Neural progenitor cell (in vitro differentiated cells): ENCODE data around the gene GABRA5.

ENCODE experiments used
- EZH2 ChIP-seq: fragments of 200-600 bp; sonication (generic); IDR thresholded peaks from 2 replicates; pipeline ENCODE4 v1.6.1; 2017; ENCODE audit warnings: antibody characterized with exemption, mild to moderate bottlenecking, moderate library complexity
- EZH2phosphoT487 ChIP-seq: fragments of 200-600 bp; sonication (generic); IDR thresholded peaks from 2 replicates; pipeline ENCODE4 v1.6.1; 2017; ENCODE audit warnings: antibody characterized with exemption
- TF ChIP-seq, protein P1 (sequence below): fragments of 200-600 bp; sonication (generic); IDR thresholded peaks from 2 replicates; pipeline ENCODE4 v1.5.1; 2017; ENCODE audit warnings: antibody characterized with exemption, mild to moderate bottlenecking

- TF ChIP-seq, protein P1, sequence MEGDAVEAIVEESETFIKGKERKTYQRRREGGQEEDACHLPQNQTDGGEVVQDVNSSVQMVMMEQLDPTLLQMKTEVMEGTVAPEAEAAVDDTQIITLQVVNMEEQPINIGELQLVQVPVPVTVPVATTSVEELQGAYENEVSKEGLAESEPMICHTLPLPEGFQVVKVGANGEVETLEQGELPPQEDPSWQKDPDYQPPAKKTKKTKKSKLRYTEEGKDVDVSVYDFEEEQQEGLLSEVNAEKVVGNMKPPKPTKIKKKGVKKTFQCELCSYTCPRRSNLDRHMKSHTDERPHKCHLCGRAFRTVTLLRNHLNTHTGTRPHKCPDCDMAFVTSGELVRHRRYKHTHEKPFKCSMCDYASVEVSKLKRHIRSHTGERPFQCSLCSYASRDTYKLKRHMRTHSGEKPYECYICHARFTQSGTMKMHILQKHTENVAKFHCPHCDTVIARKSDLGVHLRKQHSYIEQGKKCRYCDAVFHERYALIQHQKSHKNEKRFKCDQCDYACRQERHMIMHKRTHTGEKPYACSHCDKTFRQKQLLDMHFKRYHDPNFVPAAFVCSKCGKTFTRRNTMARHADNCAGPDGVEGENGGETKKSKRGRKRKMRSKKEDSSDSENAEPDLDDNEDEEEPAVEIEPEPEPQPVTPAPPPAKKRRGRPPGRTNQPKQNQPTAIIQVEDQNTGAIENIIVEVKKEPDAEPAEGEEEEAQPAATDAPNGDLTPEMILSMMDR = no peak
- TF ChIP-seq EZH2 = no peak
- TF ChIP-seq EZH2phosphoT487 = no peak
These were observed 21.9 kb downstream of the GABRA5 start for GRCh38 chr15:26888761-26889160.
